ENCODE results near the gene ALMS1.
"Not testable (repeated sequence)": the region's sequence is repeated elsewhere in the genome, so short reads cannot be mapped to it uniquely, and the experiment has no call there.

Gene ALMS1

DNA sequence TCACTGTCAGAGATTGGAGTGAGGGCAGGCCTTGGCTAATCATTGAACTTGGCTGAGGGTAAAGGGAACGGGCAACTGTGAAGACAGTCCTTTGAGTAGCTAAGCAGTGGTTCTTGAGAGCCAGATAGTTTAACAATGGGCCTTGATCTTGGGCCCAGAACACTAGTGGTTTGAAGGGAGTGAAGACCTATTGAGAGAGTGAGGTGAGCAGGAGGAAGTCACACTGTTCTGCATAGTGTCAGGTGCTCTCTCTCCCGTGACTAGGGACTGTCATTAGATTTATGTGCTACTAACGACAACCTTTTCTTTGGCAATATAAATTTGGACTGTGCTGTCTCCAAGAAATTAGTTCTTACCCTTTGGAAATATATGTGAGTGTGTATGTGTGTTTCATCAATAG lies 44.6 kb upstream of the ALMS1 start:
- Histone ChIP-seq H2BK5ac (ENCODE audit: low read depth, low read length, poor library complexity, severe bottlenecking) (no peak overlapping the region), H3K79me1 (replicated peaks; ENCODE audit: low read length, poor library complexity, severe bottlenecking) (no peaks in the 10 kb centered on the region), H2BK12ac (ENCODE audit: low read length in 2 of 2) (no peak overlapping the region), H4K8ac (ENCODE audit: low read length) (no peak overlapping the region), H2BK120ac (ENCODE audit: low read depth, low read length) (no peak overlapping the region), H2BK15ac (ENCODE audit: low read depth, poor library complexity, severe bottlenecking) (no peak overlapping the region), H2AFZ (ENCODE audit: low read depth, low read length) (no peak overlapping the region), H3K4ac (ENCODE audit: low read depth in 1 of 2, low read length in 2 of 2) (no peak overlapping the region), H3K9ac (ENCODE audit: low read length) (no peak overlapping the region), H3K4me1 (ENCODE audit: control insufficient read depth, insufficient read depth, low read depth, low read length) (no peaks in the 10 kb centered on the region), H4K91ac (ENCODE audit: low read length) (no peak overlapping the region), H3K36me3 (ENCODE audit: control insufficient read depth in 1 of 2, insufficient read depth in 2 of 2, low read depth in 1 of 2, low read length in 2 of 2) (no peaks in the 10 kb centered on the region), H3K4me3 (ENCODE audit: insufficient read depth in 1 of 2, low read depth in 1 of 2, low read length in 2 of 2) (no peak overlapping the region), H3K27me3 (ENCODE audit: control insufficient read depth in 1 of 2, insufficient read depth in 1 of 2, low read length in 2 of 2) (peaks cover 32 to 36% of the 10 kb centered on the region in 2 experiments), H3K18ac (ENCODE audit: low read depth in 1 of 2, low read length in 2 of 2) (no peak overlapping the region), H3K23ac (ENCODE audit: low read length in 2 of 2) (no peak overlapping the region), H3K9me3 (ENCODE audit: control insufficient read depth, low read length) (no peaks in the 10 kb centered on the region), H3K4me2 (ENCODE audit: low read length, poor library complexity, severe bottlenecking) (no peak overlapping the region), H3K14ac (ENCODE audit: low read length in 2 of 2) (no peak overlapping the region), H2AK5ac (ENCODE audit: low read length, severe bottlenecking) (no peak overlapping the region), H3K27ac (ENCODE audit: low read length, poor library complexity, severe bottlenecking) (no peak overlapping the region)
- no peak for DNase-seq
- 80% methylated on average over 3 of the region's 3 CpGs for whole genome bisulfite sequencing

DNA sequence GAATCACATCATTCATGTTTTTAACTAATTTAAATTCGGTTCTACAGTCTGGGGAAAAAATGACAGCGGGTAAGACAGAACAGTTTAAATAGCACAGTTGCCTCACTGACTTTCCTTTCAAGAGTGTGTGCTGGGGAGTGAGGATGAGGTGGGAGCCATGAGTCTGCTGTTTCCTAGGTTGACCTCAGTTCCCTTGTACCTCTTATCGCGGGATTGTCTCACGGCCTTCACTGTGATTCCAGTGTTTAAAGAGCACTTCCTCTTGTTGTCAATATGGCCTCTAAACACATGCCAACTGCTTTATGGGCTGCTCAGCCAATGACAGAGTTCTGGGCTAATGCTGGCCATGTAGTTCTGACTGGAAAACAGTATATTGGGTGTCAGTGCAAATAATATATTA lies 41.6 kb upstream of the ALMS1 start:
- Histone ChIP-seq H2AK5ac (ENCODE audit: low read length, severe bottlenecking) (no peak overlapping the region), H3K23ac (ENCODE audit: low read length in 2 of 2) (no peak overlapping the region), H3K4me2 (ENCODE audit: low read length, poor library complexity, severe bottlenecking) (no peak overlapping the region), H3K4me1 (ENCODE audit: control insufficient read depth, insufficient read depth, low read depth, low read length) (no peaks in the 10 kb centered on the region), H3K27ac (ENCODE audit: low read length, poor library complexity, severe bottlenecking) (no peak overlapping the region), H3K4ac (ENCODE audit: low read depth in 1 of 2, low read length in 2 of 2) (no peak overlapping the region), H4K91ac (ENCODE audit: low read length) (no peak overlapping the region), H3K36me3 (ENCODE audit: control insufficient read depth in 1 of 2, insufficient read depth in 2 of 2, low read depth in 1 of 2, low read length in 2 of 2) (no peaks in the 10 kb centered on the region), H3K9ac (ENCODE audit: low read length) (no peak overlapping the region), H3K9me3 (ENCODE audit: control insufficient read depth, low read length) (no peaks in the 10 kb centered on the region), H4K8ac (ENCODE audit: low read length) (no peak overlapping the region), H2BK5ac (ENCODE audit: low read depth, low read length, poor library complexity, severe bottlenecking) (no peak overlapping the region), H3K79me1 (replicated peaks; ENCODE audit: low read length, poor library complexity, severe bottlenecking) (no peaks in the 10 kb centered on the region), H2BK15ac (ENCODE audit: low read depth, poor library complexity, severe bottlenecking) (no peak overlapping the region), H3K14ac (ENCODE audit: low read length in 2 of 2) (no peak overlapping the region), H3K4me3 (ENCODE audit: insufficient read depth in 1 of 2, low read depth in 1 of 2, low read length in 2 of 2) (no peak overlapping the region), H3K27me3 (ENCODE audit: control insufficient read depth in 1 of 2, insufficient read depth in 1 of 2, low read length in 2 of 2) (peaks cover 40 to 49% of the 10 kb centered on the region in 2 experiments), H2BK120ac (ENCODE audit: low read depth, low read length) (no peak overlapping the region), H2AFZ (ENCODE audit: low read depth, low read length) (no peak overlapping the region), H2BK12ac (ENCODE audit: low read length in 2 of 2) (no peak overlapping the region), H3K18ac (ENCODE audit: low read depth in 1 of 2, low read length in 2 of 2) (no peak overlapping the region)
- no peak for DNase-seq
- WGBS = 83% methylated on average over 5 of the region's 5 CpGs

- 81% methylated on average over 3 of the region's 3 CpGs for WGBS
- H2BK12ac ChIP-seq (ENCODE audit: low read length in 2 of 2); H3K4me3 ChIP-seq (ENCODE audit: insufficient read depth in 1 of 2, low read depth in 1 of 2, low read length in 2 of 2); H3K79me1 ChIP-seq (replicated peaks; ENCODE audit: low read length, poor library complexity, severe bottlenecking); H2BK5ac ChIP-seq (ENCODE audit: low read depth, low read length, poor library complexity, severe bottlenecking); H2AFZ ChIP-seq (ENCODE audit: low read depth, low read length); H3K18ac ChIP-seq (ENCODE audit: low read depth in 1 of 2, low read length in 2 of 2); H3K27ac ChIP-seq (ENCODE audit: low read length, poor library complexity, severe bottlenecking); H2BK120ac ChIP-seq (ENCODE audit: low read depth, low read length); H2AK5ac ChIP-seq (ENCODE audit: low read length, severe bottlenecking); H3K9me3 ChIP-seq (ENCODE audit: control insufficient read depth, low read length); H2BK15ac ChIP-seq (ENCODE audit: low read depth, poor library complexity, severe bottlenecking); H4K8ac ChIP-seq (ENCODE audit: low read length); H3K4ac ChIP-seq (ENCODE audit: low read depth in 1 of 2, low read length in 2 of 2); H4K91ac ChIP-seq (ENCODE audit: low read length); H3K4me1 ChIP-seq (ENCODE audit: control insufficient read depth, insufficient read depth, low read depth, low read length); H3K4me2 ChIP-seq (ENCODE audit: low read length, poor library complexity, severe bottlenecking); H3K14ac ChIP-seq (ENCODE audit: low read length in 2 of 2); H3K36me3 ChIP-seq (ENCODE audit: control insufficient read depth in 1 of 2, insufficient read depth in 2 of 2, low read depth in 1 of 2, low read length in 2 of 2); H3K9ac ChIP-seq (ENCODE audit: low read length); H3K23ac ChIP-seq (ENCODE audit: low read length in 2 of 2); DNase-seq: not testable (repeated sequence)
- peaks cover 34 to 46% of the 10 kb centered on the region in 2 experiments for H3K27me3 ChIP-seq (ENCODE audit: control insufficient read depth in 1 of 2, insufficient read depth in 1 of 2, low read length in 2 of 2)
Measured at GRCh38 chr2:73344747-73345146, 40.9 kb upstream of the ALMS1 start.

GRCh38 chr2:73350035-73350691 lies 35.5 kb upstream of the ALMS1 start:
- Histone ChIP-seq H3K9ac (ENCODE audit: low read length) (no peak overlapping the region), H3K23ac (ENCODE audit: low read length in 2 of 2) (no peak overlapping the region), H3K4me1 (ENCODE audit: control insufficient read depth, insufficient read depth, low read depth, low read length) (no peaks in the 10 kb centered on the region), H3K9me3 (ENCODE audit: control insufficient read depth, low read length) (no peaks in the 10 kb centered on the region), H3K79me1 (replicated peaks; ENCODE audit: low read length, poor library complexity, severe bottlenecking) (no peaks in the 10 kb centered on the region), H3K4me2 (ENCODE audit: low read length, poor library complexity, severe bottlenecking) (no peak overlapping the region), H4K8ac (ENCODE audit: low read length) (no peak overlapping the region), H3K36me3 (ENCODE audit: control insufficient read depth in 1 of 2, insufficient read depth in 2 of 2, low read depth in 1 of 2, low read length in 2 of 2) (no peaks in the 10 kb centered on the region), H3K27me3 (ENCODE audit: control insufficient read depth in 1 of 2, insufficient read depth in 1 of 2, low read length in 2 of 2) (peaks cover 14 to 19% of the 10 kb centered on the region in 2 experiments), H2AFZ (ENCODE audit: low read depth, low read length) (no peak overlapping the region), H2BK15ac (ENCODE audit: low read depth, poor library complexity, severe bottlenecking) (no peak overlapping the region), H4K91ac (ENCODE audit: low read length) (no peak overlapping the region), H2BK12ac (ENCODE audit: low read length in 2 of 2) (no peak overlapping the region), H2BK120ac (ENCODE audit: low read depth, low read length) (no peak overlapping the region), H3K14ac (ENCODE audit: low read length in 2 of 2) (no peak overlapping the region), H3K4me3 (ENCODE audit: insufficient read depth in 1 of 2, low read depth in 1 of 2, low read length in 2 of 2) (no peak overlapping the region), H2AK5ac (ENCODE audit: low read length, severe bottlenecking) (no peak overlapping the region), H3K27ac (ENCODE audit: low read length, poor library complexity, severe bottlenecking) (no peak overlapping the region), H3K4ac (ENCODE audit: low read depth in 1 of 2, low read length in 2 of 2) (no peak overlapping the region), H2BK5ac (ENCODE audit: low read depth, low read length, poor library complexity, severe bottlenecking) (no peak overlapping the region), H3K18ac (ENCODE audit: low read depth in 1 of 2, low read length in 2 of 2) (no peak overlapping the region)
- DNase-seq = no peak
- 69% methylated on average over 3 of the region's 4 CpGs for WGBS
